Testis (tissue), 3 donors: ENCODE data around the gene DAAM2. TPM values are rescaled to one million over a fixed set of nuclear protein-coding genes. Genes with fewer than 3 reads are reported as not detected.

ENCODE experiments used
- DNase-seq: peaks from one replicate; pipeline ENCODE4 v3.0.0-alpha.2; 2019
- H3K27ac ChIP-seq, 2 donors: fragments of 200-600 bp; sonication (generic); one replicate each; pipeline ENCODE4 v1.5.1; 2019
- H3K27me3 ChIP-seq: fragments of 200-600 bp; sonication (generic); one replicate; pipeline ENCODE4 v1.5.1; 2019
- H3K36me3 ChIP-seq: fragments of 200-600 bp; sonication (generic); one replicate; pipeline ENCODE4 v1.5.1; 2017; ENCODE audit warnings: low read depth; ENCODE audit errors: missing control alignments
- H3K4me1 ChIP-seq: fragments of 200-600 bp; sonication (generic); one replicate; pipeline ENCODE4 v1.5.1; 2019
- H3K4me3 ChIP-seq, 2 donors: fragments of 200-600 bp; sonication (generic); one replicate each; pipeline ENCODE4 v1.5.1; 2017 to 2019
- H3K9me3 ChIP-seq: fragments of 200-600 bp; sonication (generic); one replicate; pipeline ENCODE4 v1.5.1; 2017
- POLR2A ChIP-seq: fragments of 450-650 bp; IDR thresholded peaks from one replicate; pipeline ENCODE4 v1.6.1; 2017; ENCODE audit warnings: antibody characterized with exemption, mild to moderate bottlenecking, moderate library complexity
- WGBS, 2 donors: methylation state at CpG; one replicate each; pipeline ENCODE4 v1.1.5; 2018; 5-methylcytosine and 5-hydroxymethylcytosine counted together
- intact Hi-C: fragments of 100-400 bp; cut with DNase I; formaldehyde crosslinking; loops from one replicate; pipeline ENCODE4 v1.15.1; 2023; ENCODE audit warnings: low total_unique reads
- polyA plus RNA-seq: library from polyadenylated mRNA; stranded (reverse); fragments of 350-450 nt; fragmentation: Illumina TruSeq; extraction: RNeasy Lipid Tissue Mini Kit (QIAGEN cat#74804); gene quantifications from one replicate; pipeline ENCODE4 v1.2.3, GENCODE V29; 2014; ENCODE audit warnings: low read depth, low replicate concordance; ENCODE audit not compliant: insufficient read depth
- total RNA-seq, 2 donors: library from RNA; depleted of rRNA; stranded (reverse); fragments of >200 nt; gene quantifications; one replicate each; pipeline ENCODE4 v1.2.3, GENCODE V29; 2016
- TF ChIP-seq, protein P1 (sequence below), 3 experiments: fragments of 450-650 bp in 2 of 3; fragments of 200-600 bp in 1 of 3; sonication (generic) in 1 of 3; IDR thresholded peaks; one replicate each; pipeline ENCODE4 v1.5.1; 2016 to 2019; ENCODE audit warnings: antibody characterized with exemption in 3 of 3, mild to moderate bottlenecking in 2 of 3, moderate library complexity in 1 of 3

Gene DAAM2
- total and polyA plus RNA-seq, 3 donors from 2014 or later, result 37.4 to 66.1 (median 64.5) TPM

DNA sequence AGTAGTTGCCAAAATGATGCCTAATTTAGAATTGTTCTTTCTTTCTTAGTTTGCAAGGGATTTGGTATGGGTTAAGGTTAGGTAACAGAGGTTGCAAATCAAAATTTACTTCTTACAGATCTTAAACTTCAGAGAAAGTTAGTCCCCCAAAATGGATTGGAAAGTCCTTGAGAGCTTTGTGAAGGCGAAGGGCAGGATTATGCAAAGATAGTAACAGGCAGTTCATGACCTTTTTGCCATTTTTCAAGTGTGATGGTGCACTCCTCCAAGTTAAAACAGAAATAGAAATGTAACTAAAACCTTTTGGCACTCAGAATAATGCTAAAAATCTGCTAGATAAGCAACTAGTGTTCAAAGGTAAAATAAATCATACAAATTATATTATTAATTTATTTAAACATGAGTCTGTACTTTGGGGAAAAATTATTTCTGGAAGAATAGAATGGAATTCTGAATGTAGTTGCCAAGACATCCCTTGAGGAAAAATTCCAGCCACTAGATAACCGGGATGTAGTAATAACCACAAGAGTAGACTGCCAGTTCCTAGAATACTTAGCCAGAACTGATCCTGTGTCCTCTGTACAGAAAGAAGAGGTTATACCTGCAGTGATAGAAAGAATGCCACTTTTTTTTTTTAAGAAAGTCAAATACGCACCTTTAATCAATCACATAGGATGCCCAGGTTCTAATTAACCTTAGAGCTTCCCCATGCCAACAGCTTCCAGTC lies 31.8 kb upstream of the DAAM2 start:
- intact Hi-C loops, result no loop called here
- TF ChIP-seq, protein P1, sequence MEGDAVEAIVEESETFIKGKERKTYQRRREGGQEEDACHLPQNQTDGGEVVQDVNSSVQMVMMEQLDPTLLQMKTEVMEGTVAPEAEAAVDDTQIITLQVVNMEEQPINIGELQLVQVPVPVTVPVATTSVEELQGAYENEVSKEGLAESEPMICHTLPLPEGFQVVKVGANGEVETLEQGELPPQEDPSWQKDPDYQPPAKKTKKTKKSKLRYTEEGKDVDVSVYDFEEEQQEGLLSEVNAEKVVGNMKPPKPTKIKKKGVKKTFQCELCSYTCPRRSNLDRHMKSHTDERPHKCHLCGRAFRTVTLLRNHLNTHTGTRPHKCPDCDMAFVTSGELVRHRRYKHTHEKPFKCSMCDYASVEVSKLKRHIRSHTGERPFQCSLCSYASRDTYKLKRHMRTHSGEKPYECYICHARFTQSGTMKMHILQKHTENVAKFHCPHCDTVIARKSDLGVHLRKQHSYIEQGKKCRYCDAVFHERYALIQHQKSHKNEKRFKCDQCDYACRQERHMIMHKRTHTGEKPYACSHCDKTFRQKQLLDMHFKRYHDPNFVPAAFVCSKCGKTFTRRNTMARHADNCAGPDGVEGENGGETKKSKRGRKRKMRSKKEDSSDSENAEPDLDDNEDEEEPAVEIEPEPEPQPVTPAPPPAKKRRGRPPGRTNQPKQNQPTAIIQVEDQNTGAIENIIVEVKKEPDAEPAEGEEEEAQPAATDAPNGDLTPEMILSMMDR (IDR thresholded peaks at IDR 0.05), result no peak
- no peak for TF ChIP-seq POLR2A
- H3K27me3 ChIP-seq, result no peaks in the 10 kb centered on the region
- H3K4me1 ChIP-seq, result peaks cover 8% of the 10 kb centered on the region
- H3K36me3 ChIP-seq, result no peaks in the 10 kb centered on the region
- 38 to 51% methylated on average over 3 of the region's 3 CpGs for WGBS, 2 donors
- H3K27ac ChIP-seq, result no peak overlapping the region
- no peaks in the 10 kb centered on the region for H3K9me3 ChIP-seq
- no peak overlapping the region for H3K4me3 ChIP-seq
- DNase-seq, result no peak

DNA sequence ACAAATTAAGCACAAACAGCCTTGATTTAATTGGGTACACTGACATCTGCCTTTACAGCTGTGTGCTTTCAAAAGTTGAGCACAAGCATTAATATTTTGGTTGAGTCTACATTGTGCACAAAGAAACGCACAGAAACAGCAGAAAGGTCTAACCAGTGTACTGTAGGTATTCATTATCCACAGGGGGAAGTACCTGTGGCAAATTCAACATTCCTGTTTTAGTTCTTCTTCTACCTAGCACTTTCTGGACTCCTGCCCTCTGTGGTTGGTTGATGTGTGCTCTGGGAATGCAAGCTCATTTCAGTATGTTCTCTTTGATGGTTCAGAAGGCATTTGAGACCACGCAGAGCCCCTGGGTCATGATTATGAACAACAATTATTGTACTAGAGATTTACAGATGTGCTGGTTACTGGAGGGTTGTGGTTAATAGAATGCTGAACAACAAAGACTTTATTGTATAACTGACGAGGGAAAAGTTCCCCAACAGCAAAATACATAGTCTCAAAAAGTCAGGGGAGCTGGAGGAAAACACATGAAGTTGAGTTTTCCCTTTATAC lies 26.6 kb upstream of the DAAM2 start:
- Histone ChIP-seq H3K4me1 (no peaks in the 10 kb centered on the region), H3K36me3 (no peaks in the 10 kb centered on the region), H3K9me3 (no peaks in the 10 kb centered on the region), H3K4me3 (no peak overlapping the region), H3K27me3 (no peaks in the 10 kb centered on the region), H3K27ac (no peak overlapping the region)
- 64 to 81% methylated on average over 3 of the region's 3 CpGs for WGBS, 2 donors
- intact Hi-C loops, result no loop called here
- DNase-seq, result no peak
- TF ChIP-seq, protein P1 (IDR thresholded peaks at IDR 0.05), result no peak
- TF ChIP-seq POLR2A, result no peak

DNA sequence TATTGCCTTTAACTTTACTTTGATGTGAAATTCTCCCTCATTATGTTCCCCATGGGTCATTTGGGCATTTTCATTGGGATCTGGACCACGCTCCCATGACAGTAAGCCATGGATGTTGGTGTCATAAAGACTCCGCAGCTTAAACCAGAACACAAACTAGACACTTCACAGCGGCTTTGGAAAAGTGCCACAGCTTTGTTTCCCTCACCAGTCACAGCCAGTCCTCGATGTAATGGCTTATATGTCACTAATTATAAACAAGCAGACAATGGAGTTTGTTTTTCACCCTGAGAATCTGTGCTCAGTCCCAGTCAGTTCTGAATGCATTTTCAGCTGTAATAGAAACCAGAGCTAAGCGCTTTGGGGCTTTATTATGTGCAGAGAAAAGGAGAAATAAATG lies 23.2 kb upstream of the DAAM2 start:
- Histone ChIP-seq H3K27me3 (no peaks in the 10 kb centered on the region), H3K36me3 (no peaks in the 10 kb centered on the region), H3K27ac (no peak overlapping the region), H3K4me3 (no peak overlapping the region), H3K9me3 (no peaks in the 10 kb centered on the region), H3K4me1 (no peaks in the 10 kb centered on the region)
- TF ChIP-seq, protein P1 (IDR thresholded peaks at IDR 0.05), result no peak
- no peak for TF ChIP-seq POLR2A
- intact Hi-C loops, result no loop called here
- DNase-seq, result no peak
- WGBS, 2 donors, result 91 to 95% methylated on average over 5 of the region's 5 CpGs

DNA sequence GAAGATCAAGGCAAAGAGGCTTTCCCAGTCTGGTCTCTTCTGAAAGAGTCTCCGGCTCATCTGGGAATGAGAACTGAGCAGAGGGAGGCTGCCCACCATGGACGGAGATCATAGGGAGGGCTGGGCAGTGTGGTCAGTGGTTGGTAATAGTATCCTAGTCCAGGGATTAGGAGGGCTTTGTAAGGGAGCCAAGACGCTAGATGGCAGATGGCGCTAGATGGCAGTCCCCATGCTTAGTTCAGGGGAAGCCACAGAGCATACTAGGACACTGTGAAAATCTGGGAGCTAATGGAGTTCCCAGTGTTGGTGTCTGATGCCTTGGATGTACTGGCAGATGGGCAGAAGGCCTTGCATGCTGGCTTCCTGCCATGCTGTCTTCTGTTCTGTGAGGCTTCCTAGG lies 21.7 kb upstream of the DAAM2 start:
- Histone ChIP-seq H3K4me1 (no peaks in the 10 kb centered on the region), H3K4me3 (no peak overlapping the region), H3K27me3 (no peaks in the 10 kb centered on the region), H3K36me3 (no peaks in the 10 kb centered on the region), H3K27ac (no peak overlapping the region), H3K9me3 (no peaks in the 10 kb centered on the region)
- WGBS, 2 donors, result 70 to 88% methylated on average over 3 to 4 of the region's 4 CpGs
- intact Hi-C loops, result no loop called here
- no peak for DNase-seq
- TF ChIP-seq, protein P1 (IDR thresholded peaks at IDR 0.05), result no peak
- TF ChIP-seq POLR2A, result no peak
